K562 (cell line): Measurements from ENCODE around the gene RNASEH2A. TPM values are rescaled to one million over a fixed set of nuclear protein-coding genes. Genes with fewer than 3 reads are reported as not detected.

Experiments
- ATAC-seq: fragments of 200-7000 bp; cut with Tn5 transposase; 3 replicates; pipeline ENCODE4 v1.9.1; 2020; ENCODE audit warnings: moderate library complexity
- BruUV-seq: library from RNA; stranded (reverse); fragments of 400-500 nt; replicated peaks from 2 replicates; lab custom pipeline; 2021; lab: Mats Ljungman, UMichigan
- CTCF ChIA-PET: fragments of 300-600 bp; formaldehyde crosslinking; extraction: SDS; loops from one replicate; lab custom pipeline; 2021; ENCODE audit warnings: low intra/inter-chr PET ratio; lab: Yijun Ruan, JAX
- POLR2A ChIA-PET: fragments of 300-600, 350-650 bp; sonication (Branson Sonifier 250); formaldehyde crosslinking; extraction: SDS; loops from one replicate; lab custom pipeline; 2021; ENCODE audit warnings: antibody characterized with exemption, inconsistent platforms; lab: Yijun Ruan, JAX
- DNase-seq, 4 experiments: peaks; one replicate each; pipeline versions ENCODE4 v3.0.0 to v3.0.0-alpha.2; 2011 to 2018; ENCODE audit warnings: low spot score in 3 of 4, mixed read lengths in 3 of 4; ENCODE audit errors: extremely low read depth in 1 of 4
- FAIRE-seq: peaks from 2 replicates; lab custom pipeline; 2011; peaks lifted over from hg19 to GRCh38; lab: Jason Lieb, UNC
- H2AFZ ChIP-seq: 2 replicates; pipeline ENCODE4 v1.6.0; 2011; ENCODE audit warnings: low read depth, low read length, control low read depth, inconsistent platforms
- H3K27ac ChIP-seq: fragments of 200-600 bp; 3 replicates; pipeline ENCODE4 v1.8.0; 2011; ENCODE audit warnings: low read depth, mild to moderate bottlenecking, control low read depth, inconsistent platforms, low read length, moderate library complexity, mixed read lengths; ENCODE audit errors: extremely low read depth
- H3K27me3 ChIP-seq, 2 experiments: fragments of 300-600 bp in 1 of 2; 2 replicates in 1 of 2; 3 replicates in 1 of 2; pipeline versions ENCODE4 v1.6.0 to v1.8.0; 2011; ENCODE audit warnings: inconsistent platforms in 2 of 2, low read length in 2 of 2, mild to moderate bottlenecking in 1 of 2, mixed read lengths in 1 of 2, moderate library complexity in 1 of 2; ENCODE audit not compliant: control insufficient read depth in 2 of 2, insufficient read depth in 2 of 2
- H3K36me3 ChIP-seq: fragments of 300-600 bp; 3 replicates; pipeline ENCODE4 v1.8.0; 2011; ENCODE audit warnings: mild to moderate bottlenecking, low read length, inconsistent platforms; ENCODE audit not compliant: control insufficient read depth, insufficient read depth
- H3K4me1 ChIP-seq, 2 experiments: fragments of 200-600 bp in 1 of 2; replicated peaks in 1 of 2; 2 replicates in 1 of 2; 3 replicates in 1 of 2; pipeline versions ENCODE4 v1.5.1 to v1.8.0; 2011; ENCODE audit warnings: inconsistent platforms in 2 of 2, low read length in 2 of 2, mild to moderate bottlenecking in 1 of 2, mixed read lengths in 1 of 2, moderate library complexity in 1 of 2; ENCODE audit not compliant: control insufficient read depth in 2 of 2, insufficient read depth in 2 of 2
- H3K4me2 ChIP-seq: 2 replicates; pipeline ENCODE4 v1.6.1; 2011; ENCODE audit warnings: low read length, control low read depth, inconsistent platforms, mixed read lengths; ENCODE audit not compliant: insufficient read depth
- H3K4me3 ChIP-seq: fragments of 200-600 bp; sonication (generic), shearing (Covaris generic); 2 replicates; pipeline ENCODE4 v1.5.1; 2016; ENCODE audit warnings: control low read depth, inconsistent platforms
- H3K79me2 ChIP-seq: fragments of 200-600 bp; 3 replicates; pipeline ENCODE4 v1.8.0; 2011; ENCODE audit warnings: low read length, inconsistent platforms; ENCODE audit not compliant: control insufficient read depth, insufficient read depth
- H3K9ac ChIP-seq, 2 experiments: 2 replicates each; pipeline versions ENCODE4 v1.6.0 to v1.6.1; 2011; ENCODE audit warnings: low read depth in 2 of 2, low read length in 2 of 2, control low read depth in 1 of 2, inconsistent platforms in 1 of 2, mild to moderate bottlenecking in 1 of 2, mixed read lengths in 1 of 2; ENCODE audit not compliant: insufficient read depth in 1 of 2
- H3K9me1 ChIP-seq: one replicate; pipeline ENCODE4 v1.6.0; 2011; ENCODE audit warnings: inconsistent platforms, mild to moderate bottlenecking, low read length, moderate library complexity; ENCODE audit not compliant: control insufficient read depth, insufficient read depth
- H3K9me3 ChIP-seq: replicated peaks from 2 replicates; pipeline ENCODE4 v1.5.1; 2011; ENCODE audit warnings: low read depth, low read length, inconsistent platforms; ENCODE audit not compliant: control insufficient read depth, insufficient read depth
- H4K20me1 ChIP-seq: replicated peaks from 2 replicates; pipeline ENCODE4 v1.6.1; 2011; ENCODE audit warnings: low read length, inconsistent platforms, mixed read lengths; ENCODE audit not compliant: control insufficient read depth, insufficient read depth
- ELF1 ChIP-seq: fragments of 200-800 bp; sonication (Bioruptor generic); IDR thresholded peaks from 2 replicates; pipeline ENCODE4 v1.6.1; 2016; ENCODE audit warnings: missing genetic modification characterization, missing compliant biosample characterization
- GATA2 ChIP-seq: sonication (generic); formaldehyde crosslinking; IDR thresholded peaks from 2 replicates; pipeline ENCODE4 v1.4.0; 2020; ENCODE audit warnings: mild to moderate bottlenecking, missing genetic modification reagents
- MYC ChIP-seq, 2 experiments: fragments of 250-450 bp in 1 of 2; sonication (Bioruptor Pico) in 1 of 2; IDR thresholded peaks; 2 replicates each; pipeline versions ENCODE4 v1.5.1 to v1.6.1; 2012 to 2021; ENCODE audit warnings: low read depth in 2 of 2, borderline replicate concordance in 1 of 2, improper control_type of control experiment in 1 of 2, low read length in 1 of 2, mild to moderate bottlenecking in 1 of 2, moderate library complexity in 1 of 2
- NFIC ChIP-seq: fragments of 450-650 bp; IDR thresholded peaks from 2 replicates; pipeline ENCODE4 v1.6.1; 2017; ENCODE audit warnings: mild to moderate bottlenecking, inconsistent platforms
- NFRKB ChIP-seq: fragments of 450-650 bp; IDR thresholded peaks from 2 replicates; pipeline ENCODE4 v1.6.1; 2016; ENCODE audit warnings: low read depth
- NR2C1 ChIP-seq, 2 experiments: fragments of 450-650 bp; IDR thresholded peaks; 2 replicates each; pipeline ENCODE4 v1.6.1; 2017; ENCODE audit warnings: mild to moderate bottlenecking in 2 of 2, antibody characterized with exemption in 1 of 2, inconsistent platforms in 1 of 2, missing compliant biosample characterization in 1 of 2, missing genetic modification characterization in 1 of 2
- PHF8 ChIP-seq: fragments of 200-600 bp; sonication (generic); IDR thresholded peaks from 2 replicates; pipeline ENCODE4 v1.6.1; 2012; ENCODE audit warnings: mixed run types, mild to moderate bottlenecking, inconsistent platforms, low read length, moderate library complexity, borderline replicate concordance
- POLR2A ChIP-seq: fragments of 450-650 bp; conservative IDR thresholded peaks from 2 replicates; pipeline ENCODE4 v1.6.1; 2016
- RBM14 ChIP-seq: fragments of 200-400 bp; formaldehyde crosslinking; IDR thresholded peaks from 2 replicates; pipeline ENCODE4 v1.6.1; 2018; ENCODE audit warnings: low read depth, mild to moderate bottlenecking, low read length, moderate library complexity, borderline replicate concordance; ENCODE audit not compliant: insufficient read depth
- SMAD1 ChIP-seq: fragments of 150-350 bp; IDR thresholded peaks from 2 replicates; pipeline ENCODE4 v1.6.1; 2014; ENCODE audit warnings: low read length, low read depth; ENCODE audit not compliant: partially characterized antibody
- STAT5B ChIP-seq: fragments of 250-450 bp; sonication (Bioruptor Pico); IDR thresholded peaks from 2 replicates; pipeline ENCODE4 v1.8.0; 2021; ENCODE audit warnings: mild to moderate bottlenecking, inconsistent platforms
- ZBTB7A ChIP-seq: IDR thresholded peaks from 2 replicates; pipeline ENCODE4 v1.6.1; 2011; ENCODE audit warnings: low read depth, mild to moderate bottlenecking, low read length, moderate library complexity, borderline replicate concordance; ENCODE audit not compliant: control insufficient read depth
- ZNF134 ChIP-seq: fragments of 250-450 bp; sonication (Bioruptor Pico); conservative IDR thresholded peaks from 2 replicates; pipeline ENCODE4 v1.4.0; 2020
- ZNF644 ChIP-seq: fragments of 200-800 bp; sonication (Bioruptor generic); IDR thresholded peaks from 2 replicates; pipeline ENCODE4 v1.6.1; 2016; ENCODE audit warnings: low read depth, missing genetic modification characterization, missing compliant biosample characterization
- ZZZ3 ChIP-seq: fragments of 450-650 bp; IDR thresholded peaks from 2 replicates; pipeline ENCODE4 v1.6.1; 2016; ENCODE audit warnings: antibody characterized with exemption, mild to moderate bottlenecking, moderate library complexity
- WGBS: fragments of 100-300 bp; shearing (Covaris generic); methylation state at CpG from one replicate; pipeline ENCODE4 v1.1.6; 2016; ENCODE audit warnings: low coverage, mixed read lengths; ENCODE audit not compliant: insufficient coverage; ENCODE audit errors: missing lambda C conversion rate; 5-methylcytosine and 5-hydroxymethylcytosine counted together
- in situ Hi-C: fragments of 300-500 bp; cut with MboI; formaldehyde crosslinking; loops from 4 replicates; pipeline ENCODE4 v1.15.0; 2018; ENCODE audit warnings: inconsistent platforms, mixed read lengths
- intact Hi-C: fragments of 100-400 bp; cut with micrococcal nuclease; formaldehyde crosslinking; loops from 2 replicates; pipeline ENCODE4 v1.14.2; 2022
- polyA plus RNA-seq, 8 experiments: library from polyadenylated mRNA; depleted of rRNA in 4 of 8; stranded (reverse) in 5 of 8; unstranded in 3 of 8; fragments of >200 nt; fragmentation: Nextera tagmentation in 2 of 8; fragmentation: Illumina TruSeq in 1 of 8; extraction: Ambion mirVana in 2 of 8; extraction: Trizol in 1 of 8; gene quantifications; 2 replicates each; pipeline versions ENCODE4 v1.2.1 to v1.2.3, GENCODE V29; 2011 to 2014; ENCODE audit warnings: inconsistent platforms in 1 of 8, missing spikeins in 1 of 8
- total RNA-seq, 7 experiments: library from RNA; depleted of rRNA in 6 of 7; stranded (reverse); fragments of >200 nt in 6 of 7; fragmentation: Illumina TruSeq in 2 of 7; extraction: Trizol in 2 of 7; gene quantifications; 2 replicates each; pipeline versions ENCODE4 v1.2.1 to v1.2.3, GENCODE V29; 2011 to 2021; ENCODE audit warnings: low replicate concordance in 1 of 7
- TF ChIP-seq, protein P1 (sequence below), 2 experiments: fragments of 450-650 bp; IDR thresholded peaks; 2 replicates each; pipeline ENCODE4 v1.6.1; 2016

The RNASEH2A gene
- total and polyA plus RNA-seq, 9 of the 15 experiments (the other 6 are each of a cell fraction or from before 2014, with no cell fraction given), result 22.3 to 78.0 (median 61.7) TPM

DNA sequence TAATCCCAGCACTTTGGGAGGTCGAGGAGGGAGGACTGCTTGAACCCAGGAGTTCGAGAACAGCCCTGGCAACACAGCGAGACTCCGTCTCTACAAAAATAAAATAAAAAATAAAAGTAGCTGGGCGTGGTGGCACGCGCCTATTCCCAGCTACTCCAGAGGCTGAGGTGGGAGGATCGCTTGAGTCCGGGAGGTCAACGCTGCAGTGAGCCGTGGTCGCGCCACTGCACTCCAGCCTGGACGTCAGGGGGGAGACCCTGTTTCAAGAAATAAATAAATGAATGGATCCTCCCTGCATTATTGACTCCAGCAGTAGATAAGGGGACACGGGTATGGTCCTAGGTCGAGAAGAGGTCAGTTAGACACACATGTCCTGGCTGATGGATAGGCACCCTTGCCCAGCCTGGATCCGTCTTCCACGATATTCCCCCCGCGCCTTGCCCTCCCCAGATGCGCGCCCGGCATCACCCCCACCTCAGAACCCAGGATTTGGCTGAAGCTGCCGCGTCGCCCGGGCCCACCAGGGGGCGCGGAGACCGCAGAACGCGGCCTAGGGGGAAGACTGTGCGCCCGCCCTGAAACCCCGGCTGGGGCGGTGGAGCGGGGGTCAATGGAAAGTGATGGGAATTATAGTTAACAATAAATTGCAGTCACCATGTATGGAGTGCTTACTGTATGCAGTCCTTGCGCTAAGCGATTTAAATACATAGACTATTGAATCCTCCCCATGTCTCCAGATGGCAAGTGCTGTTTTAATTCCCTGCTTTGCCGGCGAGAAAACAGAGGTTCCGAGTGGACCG, 29.0 kb upstream of the RNASEH2A start (continued):
- no peak for TF ChIP-seq RBM14
- TF ChIP-seq ZNF134 (CRISPR knock-in tag), result no peak
- TF ChIP-seq, all 486 proteins: peak for 62

DNA sequence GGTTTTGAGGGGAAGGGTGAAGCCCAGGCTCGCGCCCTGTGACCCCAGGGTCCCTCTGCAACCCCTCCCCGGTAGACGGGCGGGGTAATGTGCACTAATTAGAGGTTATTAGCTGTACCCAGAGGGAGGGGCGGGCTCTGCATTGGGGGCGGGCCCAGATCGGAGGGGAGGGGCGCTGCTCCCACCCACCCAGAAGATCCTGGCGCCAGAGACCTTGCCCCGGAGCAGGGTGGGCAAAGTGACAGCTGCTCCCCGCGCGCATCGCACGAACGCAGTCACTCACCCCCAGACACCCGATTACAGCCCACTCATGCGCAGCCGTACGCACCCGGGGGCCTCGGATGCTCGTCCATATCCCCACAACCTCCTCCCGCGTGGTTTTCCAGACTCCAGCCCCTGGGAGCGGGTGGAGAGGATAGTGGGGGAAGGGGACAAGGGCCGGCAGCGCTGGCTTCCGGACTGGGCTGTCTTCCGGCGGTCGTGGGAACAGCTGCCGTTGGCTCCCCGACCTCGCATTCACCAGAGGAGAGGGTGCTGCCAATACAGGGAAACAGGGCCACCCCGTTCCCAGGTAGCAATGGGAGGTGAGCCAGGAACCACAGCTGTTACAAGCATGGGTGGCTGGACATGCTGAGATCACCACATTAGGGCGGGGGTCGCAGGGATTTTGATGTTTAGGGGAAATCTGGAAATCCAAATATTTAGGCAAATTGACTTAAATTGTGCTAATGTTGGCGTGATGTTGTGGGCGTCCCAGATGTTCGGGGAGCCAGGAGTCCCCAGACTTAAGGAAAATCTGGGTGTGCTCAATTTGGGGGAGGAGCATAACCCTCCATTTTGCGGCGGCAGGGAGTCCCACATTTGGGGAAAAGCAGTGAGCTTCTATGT, 28.1 kb upstream of the RNASEH2A start:
- 20% methylated on average over 37 of the region's 44 CpGs for whole genome bisulfite sequencing
- ATAC-seq, result peak; percentile 12
- POLR2A ChIA-PET, result interaction anchor here (0.6 to 4.1 kb wide), 10 partner anchors 10 to 70 kb away, joined by 3 to 44 read pairs (median 4); partner anchors contain the start of genes GET3, JUNB, PRDX2 and THSD8
- H3K4me3 ChIP-seq, result peak overlapping the region; percentile 37
- in situ Hi-C loops, result no loop called here
- DNase-seq, result peak in 2 of 4 experiments; percentile 37 to 55
- CTCF ChIA-PET, result interaction anchor here (1.1 to 4.1 kb wide), 3 partner anchors 16 to 70 kb away, joined by 3 to 30 read pairs (median 3); no protein-coding TSS in a partner anchor
- H3K4me2 ChIP-seq, result peak overlapping the region; percentile 85
- peak; percentile 61 for FAIRE-seq
- H2AFZ ChIP-seq, result peak overlapping the region; percentile 83
- H3K9ac ChIP-seq, result peak overlapping the region; percentile 59 to 89
- no peaks in the 10 kb centered on the region for H3K9me3 ChIP-seq
- H4K20me1 ChIP-seq, result no peaks in the 10 kb centered on the region
- H3K27ac ChIP-seq, result peak overlapping the region; percentile 68
- intact Hi-C loops, result loop anchor here (5.0 kb wide), 1 partner anchor 64 kb away; no protein-coding TSS in a partner anchor
- no TSS peak for BruUV-seq
- H3K36me3 ChIP-seq, result no peaks in the 10 kb centered on the region
- no peaks in the 10 kb centered on the region for H3K9me1 ChIP-seq
- peaks cover 6% of the 10 kb centered on the region; the same call in 1 of the 3 replicates for H3K79me2 ChIP-seq
- peaks cover 30 to 65% of the 10 kb centered on the region in 2 experiments for H3K4me1 ChIP-seq
- no peaks in the 10 kb centered on the region for H3K27me3 ChIP-seq
- TF ChIP-seq MYC (IDR thresholded peaks at IDR 0.05; ENCODE audit: low read depth, low read length), result peak; percentile 20
- TF ChIP-seq MYC (CRISPR knock-in tag; IDR thresholded peaks at IDR 0.05; ENCODE audit: borderline replicate concordance, low read depth), result no peak
- TF ChIP-seq SMAD1, result no peak
- 0 out of 2 replicates have a peak, but pooled peaks have one; percentile 42 for TF ChIP-seq POLR2A
- peak; percentile 43; the same call in 1 of the 2 replicates for TF ChIP-seq ELF1 (tag)
- peak; percentile 20; the same call in 1 of the 2 replicates for TF ChIP-seq NFIC
- TF ChIP-seq NFRKB, result peak; percentile 46
- TF ChIP-seq STAT5B (CRISPR knock-in tag), result no peak
- TF ChIP-seq ZNF644 (tag), result 0 out of 2 replicates have a peak, but pooled peaks have one; percentile 38
- TF ChIP-seq NR2C1 (IDR thresholded peaks at IDR 0.05), result no peak
- TF ChIP-seq NR2C1 (tag; IDR thresholded peaks at IDR 0.05), result no peak
- TF ChIP-seq PHF8, result peak; percentile 14; the same call in 1 of the 2 replicates
- TF ChIP-seq GATA2 (CRISPR knock-in tag), result no peak
- peak; percentile 39; the same call in 1 of the 2 replicates for TF ChIP-seq ZBTB7A
- TF ChIP-seq, protein P1, sequence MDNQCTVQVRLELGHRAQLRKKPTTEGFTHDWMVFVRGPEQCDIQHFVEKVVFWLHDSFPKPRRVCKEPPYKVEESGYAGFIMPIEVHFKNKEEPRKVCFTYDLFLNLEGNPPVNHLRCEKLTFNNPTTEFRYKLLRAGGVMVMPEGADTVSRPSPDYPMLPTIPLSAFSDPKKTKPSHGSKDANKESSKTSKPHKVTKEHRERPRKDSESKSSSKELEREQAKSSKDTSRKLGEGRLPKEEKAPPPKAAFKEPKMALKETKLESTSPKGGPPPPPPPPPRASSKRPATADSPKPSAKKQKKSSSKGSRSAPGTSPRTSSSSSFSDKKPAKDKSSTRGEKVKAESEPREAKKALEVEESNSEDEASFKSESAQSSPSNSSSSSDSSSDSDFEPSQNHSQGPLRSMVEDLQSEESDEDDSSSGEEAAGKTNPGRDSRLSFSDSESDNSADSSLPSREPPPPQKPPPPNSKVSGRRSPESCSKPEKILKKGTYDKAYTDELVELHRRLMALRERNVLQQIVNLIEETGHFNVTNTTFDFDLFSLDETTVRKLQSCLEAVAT (IDR thresholded peaks at IDR 0.05), result peak in 1 of 2 experiments; percentile 22; a peak in 1 of 4 replicates
- TF ChIP-seq ZZZ3, result no peak
